ENCODE data around the gene RCOR2. TPM values are rescaled to one million over a fixed set of nuclear protein-coding genes. Genes with fewer than 3 reads are reported as not detected.
A peak's percentile ranks its signal among the peaks of the same experiment; 100 is the strongest.

RCOR2 gene
- total RNA-seq, 2 donors from 2014 or later, result 0.39 to 0.96 TPM

GRCh38 chr11:63908631-63909401 lies 8.1 kb downstream of the RCOR2 start:
- Mint-ChIP-seq H3K4me3 (no peak overlapping the region), H3K27ac (no peak overlapping the region), H3K27me3 (ENCODE audit: low read depth) (no peaks in the 10 kb centered on the region), H3K36me3 (ENCODE audit: insufficient read depth in 2 of 2) (peaks cover 3% of the 10 kb centered on the region in 2 donors), H3K9me3 (no peaks in the 10 kb centered on the region), H3K4me1 (ENCODE audit: low read depth) (no peaks in the 10 kb centered on the region)
- ATAC-seq (replicated peaks in 1 of 2) (no peak), DNase-seq (no peak)

GRCh38 chr11:63907808-63908530 lies 9.0 kb downstream of the RCOR2 start:
- ATAC-seq (replicated peaks in 1 of 2), result no peak
- Mint-ChIP-seq H3K27me3 (ENCODE audit: low read depth) (no peaks in the 10 kb centered on the region), H3K27ac (no peak overlapping the region), H3K4me1 (ENCODE audit: low read depth) (no peaks in the 10 kb centered on the region), H3K9me3 (no peaks in the 10 kb centered on the region), H3K4me3 (no peak overlapping the region), H3K36me3 (ENCODE audit: insufficient read depth in 2 of 2) (peaks cover 3 to 8% of the 10 kb centered on the region in 2 donors)
- no peak for DNase-seq

- no peak for ATAC-seq (replicated peaks in 1 of 2)
- Mint-ChIP-seq H3K4me1 (ENCODE audit: low read depth) (no peaks in the 10 kb centered on the region), H3K4me3 (no peak overlapping the region), H3K9me3 (no peaks in the 10 kb centered on the region), H3K27me3 (ENCODE audit: low read depth) (no peaks in the 10 kb centered on the region), H3K27ac (no peak overlapping the region), H3K36me3 (ENCODE audit: insufficient read depth in 2 of 2) (peaks cover 3 to 8% of the 10 kb centered on the region in 2 donors)
- no peak for DNase-seq
These were observed 9.9 kb downstream of the RCOR2 start for GRCh38 chr11:63907063-63907462.

GRCh38 chr11:63906585-63906984 lies 10.4 kb downstream of the RCOR2 start:
- no peak overlapping the region for H3K4me3 Mint-ChIP-seq
- no peaks in the 10 kb centered on the region for H3K27me3 Mint-ChIP-seq (ENCODE audit: low read depth)
- peaks cover 5 to 11% of the 10 kb centered on the region in 2 donors for H3K36me3 Mint-ChIP-seq (ENCODE audit: insufficient read depth in 2 of 2)
- no peak overlapping the region for H3K27ac Mint-ChIP-seq
- H3K4me1 Mint-ChIP-seq (ENCODE audit: low read depth), result no peaks in the 10 kb centered on the region
- ATAC-seq (replicated peaks in 1 of 2), result peak; percentile 53 to 57
- H3K9me3 Mint-ChIP-seq, result no peaks in the 10 kb centered on the region
- DNase-seq, result peak; percentile 52 to 61

- H3K4me1 Mint-ChIP-seq (ENCODE audit: low read depth), result no peaks in the 10 kb centered on the region
- H3K4me3 Mint-ChIP-seq, result no peak overlapping the region
- H3K9me3 Mint-ChIP-seq, result no peaks in the 10 kb centered on the region
- DNase-seq (no peak), ATAC-seq (replicated peaks in 1 of 2) (no peak)
- H3K27ac Mint-ChIP-seq, result no peak overlapping the region
- no peaks in the 10 kb centered on the region for H3K27me3 Mint-ChIP-seq (ENCODE audit: low read depth)
- peaks cover 7 to 14% of the 10 kb centered on the region in 2 donors for H3K36me3 Mint-ChIP-seq (ENCODE audit: insufficient read depth in 2 of 2)
These were observed 10.9 kb downstream of the RCOR2 start for GRCh38 chr11:63906087-63906486.

GRCh38 chr11:63905179-63905578 lies 11.8 kb downstream of the RCOR2 start:
- H3K4me3 Mint-ChIP-seq, result no peak overlapping the region
- no peak for DNase-seq
- H3K27ac Mint-ChIP-seq, result no peak overlapping the region
- no peaks in the 10 kb centered on the region for H3K4me1 Mint-ChIP-seq (ENCODE audit: low read depth)
- peaks cover 10 to 16% of the 10 kb centered on the region in 2 donors for H3K36me3 Mint-ChIP-seq (ENCODE audit: insufficient read depth in 2 of 2)
- H3K27me3 Mint-ChIP-seq (ENCODE audit: low read depth), result no peaks in the 10 kb centered on the region
- no peak for ATAC-seq (replicated peaks in 1 of 2)
- H3K9me3 Mint-ChIP-seq, result no peaks in the 10 kb centered on the region

- H3K36me3 Mint-ChIP-seq (ENCODE audit: insufficient read depth in 2 of 2), result peaks cover 10 to 16% of the 10 kb centered on the region in 2 donors
- ATAC-seq (replicated peaks in 1 of 2) (no peak), DNase-seq (no peak)
- no peaks in the 10 kb centered on the region for H3K27me3 Mint-ChIP-seq (ENCODE audit: low read depth)
- H3K27ac Mint-ChIP-seq, result no peak overlapping the region
- H3K9me3 Mint-ChIP-seq, result no peaks in the 10 kb centered on the region
- no peak overlapping the region for H3K4me3 Mint-ChIP-seq
- H3K4me1 Mint-ChIP-seq (ENCODE audit: low read depth), result no peaks in the 10 kb centered on the region
These were observed 12.2 kb downstream of the RCOR2 start for GRCh38 chr11:63904743-63905142.

GRCh38 chr11:63903884-63904283 lies 13.1 kb downstream of the RCOR2 start:
- Mint-ChIP-seq H3K4me1 (ENCODE audit: low read depth) (no peaks in the 10 kb centered on the region), H3K9me3 (no peaks in the 10 kb centered on the region), H3K27ac (no peak overlapping the region), H3K4me3 (no peak overlapping the region), H3K27me3 (ENCODE audit: low read depth) (no peaks in the 10 kb centered on the region), H3K36me3 (ENCODE audit: insufficient read depth in 2 of 2) (peaks cover 10 to 17% of the 10 kb centered on the region in 2 donors)
- ATAC-seq (replicated peaks in 1 of 2) (no peak), DNase-seq (no peak)

- Mint-ChIP-seq H3K4me1 (ENCODE audit: low read depth) (no peaks in the 10 kb centered on the region), H3K4me3 (no peak overlapping the region), H3K27ac (no peak overlapping the region), H3K27me3 (ENCODE audit: low read depth) (no peaks in the 10 kb centered on the region), H3K9me3 (no peaks in the 10 kb centered on the region), H3K36me3 (ENCODE audit: insufficient read depth in 2 of 2) (peaks cover 10 to 17% of the 10 kb centered on the region in 2 donors)
- peak in 1 of 2 donors; percentile 31 for ATAC-seq (replicated peaks in 1 of 2)
- DNase-seq, result no peak
These were observed 15.3 kb downstream of the RCOR2 start for GRCh38 chr11:63901660-63902059.

GRCh38 chr11:63897459-63898146 lies 19.4 kb downstream of the RCOR2 start:
- ATAC-seq (replicated peaks in 1 of 2), result no peak
- no peaks in the 10 kb centered on the region for H3K9me3 Mint-ChIP-seq
- H3K27ac Mint-ChIP-seq, result no peak overlapping the region
- DNase-seq, result no peak
- no peaks in the 10 kb centered on the region for H3K4me1 Mint-ChIP-seq (ENCODE audit: low read depth)
- no peaks in the 10 kb centered on the region for H3K27me3 Mint-ChIP-seq (ENCODE audit: low read depth)
- no peak overlapping the region for H3K4me3 Mint-ChIP-seq
- H3K36me3 Mint-ChIP-seq (ENCODE audit: insufficient read depth in 2 of 2), result peaks cover 11 to 20% of the 10 kb centered on the region in 2 donors

- H3K4me3 Mint-ChIP-seq, result no peak overlapping the region
- peaks cover 15% of the 10 kb centered on the region for H3K4me1 Mint-ChIP-seq (ENCODE audit: low read depth)
- H3K9me3 Mint-ChIP-seq, result no peaks in the 10 kb centered on the region
- ATAC-seq (replicated peaks in 1 of 2) (no peak), DNase-seq (no peak)
- peaks cover 7 to 14% of the 10 kb centered on the region in 2 donors for H3K36me3 Mint-ChIP-seq (ENCODE audit: insufficient read depth in 2 of 2)
- H3K27ac Mint-ChIP-seq, result no peak overlapping the region
- no peaks in the 10 kb centered on the region for H3K27me3 Mint-ChIP-seq (ENCODE audit: low read depth)
These were observed 20.9 kb downstream of the RCOR2 start for GRCh38 chr11:63896071-63896470.

- H3K27ac Mint-ChIP-seq, result no peak overlapping the region
- no peaks in the 10 kb centered on the region for H3K27me3 Mint-ChIP-seq (ENCODE audit: low read depth)
- no peak overlapping the region for H3K4me3 Mint-ChIP-seq
- H3K36me3 Mint-ChIP-seq (ENCODE audit: insufficient read depth in 2 of 2), result peaks cover 4 to 11% of the 10 kb centered on the region in 2 donors
- no peak for ATAC-seq (replicated peaks in 1 of 2)
- H3K4me1 Mint-ChIP-seq (ENCODE audit: low read depth), result peaks cover 42% of the 10 kb centered on the region
- no peaks in the 10 kb centered on the region for H3K9me3 Mint-ChIP-seq
- no peak for DNase-seq
These were observed 23.6 kb downstream of the RCOR2 start for GRCh38 chr11:63893355-63893754.

- Mint-ChIP-seq H3K27ac (no peak overlapping the region), H3K4me3 (no peak overlapping the region), H3K4me1 (ENCODE audit: low read depth) (peaks cover 54% of the 10 kb centered on the region), H3K27me3 (ENCODE audit: low read depth) (no peaks in the 10 kb centered on the region), H3K36me3 (ENCODE audit: insufficient read depth in 2 of 2) (peaks cover 4 to 11% of the 10 kb centered on the region in 2 donors), H3K9me3 (no peaks in the 10 kb centered on the region)
- DNase-seq (no peak), ATAC-seq (replicated peaks in 1 of 2) (no peak)
These were observed 24.7 kb downstream of the RCOR2 start for GRCh38 chr11:63892228-63892627.

Data from activated T-cell treated with anti-CD3 and anti-CD28 coated beads, Interleukin-2, amount 50 U/mL, for 72 hours (primary cell).